Measurements from ENCODE around the gene DPH2.

- no peak for TF ChIP-seq CTCF (IDR thresholded peaks at IDR 0.05)
- TF ChIP-seq POLR2A (IDR thresholded peaks at IDR 0.05), result no peak
Observed at GRCh38 chr1:43986712-43987111, 16.9 kb downstream of the DPH2 start.

Measured in prostate gland (tissue), 2 donors.